Mucosa of stomach (tissue), 1 donor: ENCODE results near the gene KDM3B.
"Not testable (repeated sequence)": the region's sequence is repeated elsewhere in the genome, so short reads cannot be mapped to it uniquely, and the experiment has no call there.

ENCODE experiments used
- H3K27me3 ChIP-seq: one replicate; pipeline ENCODE4 v1.7.0; 2013; ENCODE audit warnings: mild to moderate bottlenecking, low read length; ENCODE audit not compliant: control insufficient read depth, insufficient read depth
- H3K36me3 ChIP-seq: one replicate; pipeline ENCODE4 v1.7.0; 2013; ENCODE audit warnings: low read length; ENCODE audit not compliant: control insufficient read depth, insufficient read depth
- H3K4me1 ChIP-seq: one replicate; pipeline ENCODE4 v1.7.0; 2013; ENCODE audit warnings: mild to moderate bottlenecking, low read length; ENCODE audit not compliant: control insufficient read depth, insufficient read depth
- H3K4me3 ChIP-seq: one replicate; pipeline ENCODE4 v1.7.0; 2013; ENCODE audit warnings: low read length
- H3K9ac ChIP-seq: one replicate; pipeline ENCODE4 v1.7.0; 2013; ENCODE audit warnings: mild to moderate bottlenecking, low read length, moderate library complexity
- H3K9me3 ChIP-seq: one replicate; pipeline ENCODE4 v1.7.0; 2013; ENCODE audit warnings: mild to moderate bottlenecking, low read length, moderate library complexity; ENCODE audit not compliant: control insufficient read depth
- donor health status: Pancreatic carcinoma.

Gene KDM3B

GRCh38 chr5:138371454-138371853 lies 19.0 kb downstream of the KDM3B start:
- Histone ChIP-seq H3K27me3 (no peaks in the 10 kb centered on the region), H3K9ac (no peak overlapping the region), H3K4me1 (peaks cover 14% of the 10 kb centered on the region), H3K36me3 (no peaks in the 10 kb centered on the region), H3K9me3 (no peaks in the 10 kb centered on the region), H3K4me3 (no peak overlapping the region)

- no peaks in the 10 kb centered on the region for H3K36me3 ChIP-seq
- H3K27me3 ChIP-seq, result no peaks in the 10 kb centered on the region
- no peak overlapping the region for H3K9ac ChIP-seq
- H3K4me1 ChIP-seq, result peaks cover 7% of the 10 kb centered on the region
- H3K4me3 ChIP-seq, result no peak overlapping the region
- H3K9me3 ChIP-seq, result no peaks in the 10 kb centered on the region
Observed at GRCh38 chr5:138372225-138372624, 19.7 kb downstream of the KDM3B start.

DNA sequence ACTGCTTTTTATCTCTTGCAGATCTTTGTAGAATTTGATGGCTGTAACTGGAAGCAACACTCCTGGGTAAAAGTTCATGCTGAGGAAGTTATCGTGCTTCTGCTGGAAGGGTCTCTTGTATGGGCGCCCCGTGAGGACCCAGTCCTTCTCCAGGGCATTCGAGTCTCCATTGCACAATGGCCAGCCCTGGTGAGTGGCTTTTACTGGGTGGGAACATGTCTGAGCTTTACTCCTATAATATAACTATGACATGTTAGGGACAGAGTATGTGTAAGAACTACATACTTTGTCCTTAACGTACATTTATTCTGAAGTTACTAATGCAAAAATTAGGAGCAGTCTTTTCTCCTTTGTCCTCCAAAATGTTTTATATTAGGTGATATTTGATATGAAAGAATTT lies 20.2 kb downstream of the KDM3B start:
- peaks cover 7% of the 10 kb centered on the region for H3K4me1 ChIP-seq

GRCh38 chr5:138382347-138382746 lies 29.9 kb downstream of the KDM3B start:
- Histone ChIP-seq H3K9ac (no peak overlapping the region), H3K27me3 (no peaks in the 10 kb centered on the region), H3K4me1 (peaks cover 24% of the 10 kb centered on the region), H3K4me3 (no peak overlapping the region), H3K36me3 (peaks cover 7% of the 10 kb centered on the region), H3K9me3 (no peaks in the 10 kb centered on the region)

More for the DNA sequence above, 20.2 kb downstream of the KDM3B start:
- Histone ChIP-seq H3K4me3 (no peak overlapping the region), H3K36me3 (no peaks in the 10 kb centered on the region), H3K9ac (no peak overlapping the region), H3K27me3 (no peaks in the 10 kb centered on the region), H3K9me3 (no peaks in the 10 kb centered on the region)

GRCh38 chr5:138385660-138386059 lies 33.2 kb downstream of the KDM3B start:
- Histone ChIP-seq H3K27me3 (no peaks in the 10 kb centered on the region), H3K36me3 (peaks cover 7% of the 10 kb centered on the region), H3K9me3 (no peaks in the 10 kb centered on the region), H3K9ac (no peak overlapping the region), H3K4me1 (peaks cover 24% of the 10 kb centered on the region), H3K4me3 (no peak overlapping the region)

- Histone ChIP-seq H3K9ac (peak overlapping the region; percentile 16), H3K4me3 (no peak overlapping the region), H3K36me3 (peaks cover 7% of the 10 kb centered on the region)
Observed at GRCh38 chr5:138386290-138386689, 33.8 kb downstream of the KDM3B start.

GRCh38 chr5:138389332-138389731 lies 36.8 kb downstream of the KDM3B start:
- Histone ChIP-seq H3K9ac (no peak overlapping the region), H3K9me3 (no peaks in the 10 kb centered on the region), H3K27me3 (no peaks in the 10 kb centered on the region), H3K4me1 (peaks cover 24% of the 10 kb centered on the region), H3K4me3 (no peak overlapping the region), H3K36me3 (peaks cover 14% of the 10 kb centered on the region)

More at GRCh38 chr5:138386290-138386689, 33.8 kb downstream of the KDM3B start:
- Histone ChIP-seq H3K9me3 (no peaks in the 10 kb centered on the region), H3K4me1 (peaks cover 24% of the 10 kb centered on the region), H3K27me3 (no peaks in the 10 kb centered on the region)

GRCh38 chr5:138389911-138390310 lies 37.4 kb downstream of the KDM3B start:
- not testable (repeated sequence) for H3K9ac ChIP-seq, H3K9me3 ChIP-seq, H3K27me3 ChIP-seq, H3K4me3 ChIP-seq
- Histone ChIP-seq H3K4me1 (peaks cover 20% of the 10 kb centered on the region), H3K36me3 (peaks cover 14% of the 10 kb centered on the region)

GRCh38 chr5:138391859-138392386 lies 39.4 kb downstream of the KDM3B start:
- H3K4me1 ChIP-seq, result peaks cover under 1% of the 10 kb centered on the region
- no peaks in the 10 kb centered on the region for H3K27me3 ChIP-seq
- H3K9me3 ChIP-seq, result no peaks in the 10 kb centered on the region
- H3K9ac ChIP-seq, result no peak overlapping the region
- no peak overlapping the region for H3K4me3 ChIP-seq
- H3K36me3 ChIP-seq, result peaks cover 7% of the 10 kb centered on the region

GRCh38 chr5:138402640-138403039 lies 50.2 kb downstream of the KDM3B start:
- H3K9me3 ChIP-seq, result no peaks in the 10 kb centered on the region
- no peaks in the 10 kb centered on the region for H3K27me3 ChIP-seq
- H3K4me3 ChIP-seq, result no peak overlapping the region
- H3K9ac ChIP-seq, result no peak overlapping the region
- H3K36me3 ChIP-seq, result peaks cover 5% of the 10 kb centered on the region
- H3K4me1 ChIP-seq, result no peaks in the 10 kb centered on the region

- peaks cover 4% of the 10 kb centered on the region for H3K36me3 ChIP-seq
- no peaks in the 10 kb centered on the region for H3K9me3 ChIP-seq
- H3K9ac ChIP-seq, result no peak overlapping the region
- no peak overlapping the region for H3K4me3 ChIP-seq
- H3K27me3 ChIP-seq, result no peaks in the 10 kb centered on the region
- H3K4me1 ChIP-seq, result no peaks in the 10 kb centered on the region
Observed at GRCh38 chr5:138408023-138408422, 55.5 kb downstream of the KDM3B start.

GRCh38 chr5:138410996-138411640 lies 58.6 kb downstream of the KDM3B start:
- not testable (repeated sequence) for H3K27me3 ChIP-seq, H3K9ac ChIP-seq, H3K4me1 ChIP-seq, H3K4me3 ChIP-seq, H3K36me3 ChIP-seq, H3K9me3 ChIP-seq
